ENCODE results near the gene CDH7. TPM values are rescaled to one million over a fixed set of nuclear protein-coding genes. Genes with fewer than 3 reads are reported as not detected.

CDH7 gene
- total and polyA plus RNA-seq, 2 of the 13 experiments (the other 11 are each of a cell fraction or from before 2014, with no cell fraction given), result not detected

GRCh38 chr18:65721619-65722018 lies 29.2 kb upstream of the CDH7 start (continued):
- TF ChIP-seq FOXO4 (CRISPR knock-in tag; conservative IDR thresholded peaks at IDR 0.05), result no peak
- TF ChIP-seq NR2F6 (IDR thresholded peaks at IDR 0.05), result no peak
- no peak for TF ChIP-seq NR2F6 (CRISPR knock-in tag; IDR thresholded peaks at IDR 0.05)
- TF ChIP-seq MEIS2 (CRISPR knock-in tag; IDR thresholded peaks at IDR 0.05), result no peak
- TF ChIP-seq TOPORS (CRISPR knock-in tag; IDR thresholded peaks at IDR 0.05), result no peak
- TF ChIP-seq TBX2 (CRISPR knock-in tag; IDR thresholded peaks at IDR 0.05; ENCODE audit: borderline replicate concordance), result no peak
- TF ChIP-seq, protein P1, sequence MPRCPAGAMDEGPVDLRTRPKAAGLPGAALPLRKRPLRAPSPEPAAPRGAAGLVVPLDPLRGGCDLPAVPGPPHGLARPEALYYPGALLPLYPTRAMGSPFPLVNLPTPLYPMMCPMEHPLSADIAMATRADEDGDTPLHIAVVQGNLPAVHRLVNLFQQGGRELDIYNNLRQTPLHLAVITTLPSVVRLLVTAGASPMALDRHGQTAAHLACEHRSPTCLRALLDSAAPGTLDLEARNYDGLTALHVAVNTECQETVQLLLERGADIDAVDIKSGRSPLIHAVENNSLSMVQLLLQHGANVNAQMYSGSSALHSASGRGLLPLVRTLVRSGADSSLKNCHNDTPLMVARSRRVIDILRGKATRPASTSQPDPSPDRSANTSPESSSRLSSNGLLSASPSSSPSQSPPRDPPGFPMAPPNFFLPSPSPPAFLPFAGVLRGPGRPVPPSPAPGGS (CRISPR knock-in tag; IDR thresholded peaks at IDR 0.05), result no peak
- TF ChIP-seq MAFK (conservative IDR thresholded peaks at IDR 0.05 in 1 of 2, IDR thresholded peaks at IDR 0.05 in 1 of 2; ENCODE audit: low read length in 2 of 2), result no peak
- TF ChIP-seq, protein P2, sequence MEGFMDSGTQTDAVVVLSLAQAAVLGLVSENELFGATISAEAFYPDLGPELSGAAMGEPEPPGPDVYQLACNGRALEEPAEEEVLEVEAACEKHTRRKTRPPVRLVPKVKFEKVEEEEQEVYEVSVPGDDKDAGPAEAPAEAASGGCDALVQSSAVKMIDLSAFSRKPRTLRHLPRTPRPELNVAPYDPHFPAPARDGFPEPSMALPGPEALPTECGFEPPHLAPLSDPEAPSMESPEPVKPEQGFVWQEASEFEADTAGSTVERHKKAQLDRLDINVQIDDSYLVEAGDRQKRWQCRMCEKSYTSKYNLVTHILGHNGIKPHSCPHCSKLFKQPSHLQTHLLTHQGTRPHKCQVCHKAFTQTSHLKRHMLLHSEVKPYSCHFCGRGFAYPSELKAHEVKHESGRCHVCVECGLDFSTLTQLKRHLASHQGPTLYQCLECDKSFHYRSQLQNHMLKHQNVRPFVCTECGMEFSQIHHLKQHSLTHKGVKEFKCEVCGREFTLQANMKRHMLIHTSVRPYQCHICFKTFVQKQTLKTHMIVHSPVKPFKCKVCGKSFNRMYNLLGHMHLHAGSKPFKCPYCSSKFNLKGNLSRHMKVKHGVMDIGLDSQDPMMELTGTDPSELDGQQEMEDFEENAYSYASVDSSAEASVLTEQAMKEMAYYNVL (CRISPR knock-in tag; IDR thresholded peaks at IDR 0.05; ENCODE audit: borderline replicate concordance), result no peak

Measured in HepG2 (cell line).